GM19239 (cell line): Measurements from ENCODE around the gene NCF4.

Experiments used
- DNase-seq: peaks from one replicate; pipeline ENCODE4 v3.0.0; 2011; ENCODE audit warnings: low spot score; ENCODE audit not compliant: insufficient read length
- FAIRE-seq: peaks from 2 replicates; lab custom pipeline; 2011; peaks lifted over from hg19 to GRCh38; lab: Jason Lieb, UNC

Gene NCF4

DNA sequence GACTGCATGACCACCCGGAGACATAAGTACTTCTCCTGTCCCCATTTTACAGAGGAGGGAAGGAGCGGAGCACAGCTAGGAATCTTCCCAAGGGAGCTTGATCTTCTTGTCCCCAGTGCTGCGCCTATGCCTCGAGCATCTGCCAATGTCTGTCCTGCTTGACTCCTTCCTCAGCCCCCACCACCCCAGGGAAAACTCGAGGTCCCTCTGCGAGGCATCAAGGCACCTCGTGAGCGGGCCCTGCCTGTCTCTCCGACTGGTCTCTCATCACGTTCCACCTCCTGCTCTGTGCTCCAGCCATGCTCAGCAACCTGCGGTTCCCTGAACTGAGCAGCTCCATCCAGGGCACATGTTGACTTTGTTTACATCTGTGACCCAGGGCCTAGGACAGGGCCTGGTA, 2.5 kb downstream of the NCF4 start:
- no peak for DNase-seq
- FAIRE-seq, result no peak

DNA sequence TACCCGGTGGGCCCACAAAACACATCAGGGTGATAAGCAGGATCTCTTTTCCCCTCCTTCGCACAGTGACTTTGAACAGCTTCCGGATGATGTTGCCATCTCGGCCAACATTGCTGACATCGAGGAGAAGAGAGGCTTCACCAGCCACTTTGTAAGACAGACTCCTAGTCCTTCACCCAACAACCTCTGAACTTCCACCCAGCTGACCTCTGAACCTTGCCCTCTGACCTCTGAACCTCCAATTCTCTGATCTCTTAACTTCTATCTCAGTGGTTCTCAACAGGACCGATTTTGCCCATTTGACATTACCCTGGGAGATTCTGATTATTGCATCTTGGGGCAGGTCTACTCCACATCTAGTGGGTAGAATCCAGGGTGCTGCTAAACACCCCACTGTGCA, 3.2 kb downstream of the NCF4 start:
- DNase-seq, result no peak
- FAIRE-seq, result no peak

- no peak for FAIRE-seq
- no peak for DNase-seq
Measured at GRCh38 chr22:36864454-36865215, 3.8 kb downstream of the NCF4 start.

- no peak for DNase-seq
- FAIRE-seq, result no peak
Measured at GRCh38 chr22:36865346-36865745, 4.5 kb downstream of the NCF4 start.

DNA sequence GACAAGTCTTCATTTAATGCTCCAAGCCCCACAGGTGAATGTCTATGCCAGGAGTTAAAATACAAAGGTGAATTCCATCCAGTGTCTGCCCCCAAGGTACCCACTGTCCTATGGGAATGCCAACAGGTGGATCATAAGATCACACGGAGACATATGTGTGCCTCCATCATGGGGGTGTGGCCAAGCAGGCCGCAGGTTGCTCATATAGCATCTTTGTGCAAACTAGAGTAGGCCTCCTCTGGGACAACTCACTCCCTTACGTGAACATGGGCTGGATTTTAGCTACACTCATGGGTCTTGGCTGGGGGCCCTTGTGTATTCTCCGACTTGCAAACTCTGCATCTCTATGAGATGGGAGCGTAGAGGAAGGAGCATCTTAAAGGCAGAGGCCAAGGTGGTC, 6.9 kb downstream of the NCF4 start:
- DNase-seq (no peak), FAIRE-seq (no peak)

DNA sequence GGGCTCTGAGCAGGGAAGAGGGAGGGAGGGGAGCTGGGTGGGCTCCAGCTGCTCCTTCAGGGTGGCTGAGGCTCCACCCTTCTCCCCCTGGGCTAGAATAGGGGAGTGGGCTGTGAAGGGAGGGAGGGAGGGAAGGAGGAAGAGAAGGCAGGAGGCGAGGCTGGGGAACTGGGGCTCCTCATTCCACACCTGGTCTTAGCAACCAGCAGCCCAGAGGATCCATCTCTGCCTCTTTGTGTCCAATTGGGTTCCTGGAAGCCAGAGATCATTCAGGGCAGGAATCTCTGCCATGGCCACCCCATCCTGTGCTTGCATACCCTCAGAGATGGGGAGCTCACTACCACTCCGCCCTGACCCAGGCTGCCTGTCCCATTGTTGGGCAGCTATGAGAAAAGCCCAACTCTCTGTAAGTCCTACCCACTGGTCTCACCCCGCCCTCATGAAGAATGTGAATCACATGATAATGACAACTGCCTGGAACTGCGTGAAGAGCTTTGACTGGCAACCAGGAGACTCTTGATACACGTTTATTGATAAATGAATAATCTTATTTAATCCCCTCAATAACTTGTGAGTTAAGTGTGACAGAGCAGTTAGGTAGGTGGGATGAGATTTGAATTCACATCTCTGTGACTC, 7.9 kb downstream of the NCF4 start:
- FAIRE-seq, result no peak

DNA sequence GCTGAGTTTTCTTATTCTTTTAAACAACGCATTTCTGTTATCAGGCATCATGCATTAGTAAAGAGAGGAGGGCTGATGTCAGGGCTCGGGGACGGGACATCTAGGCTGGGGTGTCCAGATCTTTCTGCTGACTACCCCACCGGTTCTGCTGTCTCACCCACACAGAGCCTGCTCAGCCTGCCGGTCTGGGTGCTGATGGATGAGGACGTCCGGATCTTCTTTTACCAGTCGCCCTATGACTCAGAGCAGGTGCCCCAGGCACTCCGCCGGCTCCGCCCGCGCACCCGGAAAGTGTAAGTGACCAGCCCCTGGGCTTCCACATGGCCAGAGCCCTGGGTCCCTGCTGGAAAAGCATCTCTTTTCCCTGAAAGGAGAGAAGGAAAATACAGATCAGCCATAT, 9.4 kb downstream of the NCF4 start:
- FAIRE-seq, result no peak
- no peak for DNase-seq

More for the DNA sequence above, 7.9 kb downstream of the NCF4 start:
- no peak for DNase-seq

DNA sequence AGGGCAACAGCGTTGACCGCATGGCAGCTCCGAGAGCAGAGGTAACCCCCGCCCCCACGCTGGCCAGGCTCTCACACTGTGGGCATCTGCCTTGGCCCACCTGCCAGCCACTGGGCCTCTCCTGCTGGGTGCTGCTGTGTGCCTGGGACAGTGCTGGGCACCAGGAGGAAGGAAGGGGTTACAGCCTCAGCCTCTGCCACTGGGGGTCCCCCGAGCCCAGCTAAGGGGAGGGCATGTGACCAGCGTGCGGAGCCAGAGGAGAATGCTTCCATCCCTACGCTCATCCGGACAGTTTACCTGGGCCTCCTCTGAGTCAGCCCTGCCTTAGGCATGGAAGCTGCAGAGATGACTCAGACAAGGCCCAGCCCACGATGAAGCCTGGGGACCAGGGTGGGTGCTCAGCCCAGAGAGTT, 10.9 kb downstream of the NCF4 start:
- FAIRE-seq (no peak), DNase-seq (no peak)

- FAIRE-seq (no peak), DNase-seq (no peak)
Measured at GRCh38 chr22:36872084-36872483, 11.3 kb downstream of the NCF4 start.

DNA sequence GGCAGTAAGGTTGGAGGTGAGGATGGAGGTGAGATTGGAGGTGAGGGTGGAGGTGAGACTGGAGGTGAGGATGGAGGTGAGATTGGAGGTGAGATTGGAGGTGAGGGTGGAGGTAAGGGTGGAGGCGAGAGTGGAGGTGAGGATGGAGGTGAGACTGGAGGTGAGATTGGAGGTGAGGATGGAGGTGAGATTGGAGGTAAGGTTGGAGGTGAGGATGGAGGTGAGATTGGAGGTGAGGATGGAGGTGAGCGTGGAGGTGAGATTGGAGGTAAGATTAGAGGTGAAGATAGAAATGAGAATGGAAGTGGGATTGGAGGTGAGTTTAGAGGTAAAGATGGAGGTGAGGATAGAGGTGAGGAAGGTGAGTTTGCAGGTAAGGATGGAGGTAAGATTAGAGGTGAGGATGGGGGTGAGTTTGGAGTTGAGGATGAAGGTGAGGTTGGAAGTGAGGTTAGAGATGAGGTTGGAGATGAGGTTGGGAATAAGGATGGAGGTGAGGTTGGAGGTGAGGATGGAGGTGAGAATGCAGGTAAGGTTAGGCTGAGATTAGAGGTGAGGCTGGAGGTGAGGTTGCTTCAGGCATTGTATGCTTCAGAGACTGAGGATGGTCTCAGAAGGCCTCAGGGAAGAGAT, 12.2 kb downstream of the NCF4 start:
- DNase-seq (no peak), FAIRE-seq (no peak)

GRCh38 chr22:36873614-36874308, 13.0 kb downstream of the NCF4 start:
- DNase-seq, result peak; percentile 68
- peak; percentile 98 for FAIRE-seq

DNA sequence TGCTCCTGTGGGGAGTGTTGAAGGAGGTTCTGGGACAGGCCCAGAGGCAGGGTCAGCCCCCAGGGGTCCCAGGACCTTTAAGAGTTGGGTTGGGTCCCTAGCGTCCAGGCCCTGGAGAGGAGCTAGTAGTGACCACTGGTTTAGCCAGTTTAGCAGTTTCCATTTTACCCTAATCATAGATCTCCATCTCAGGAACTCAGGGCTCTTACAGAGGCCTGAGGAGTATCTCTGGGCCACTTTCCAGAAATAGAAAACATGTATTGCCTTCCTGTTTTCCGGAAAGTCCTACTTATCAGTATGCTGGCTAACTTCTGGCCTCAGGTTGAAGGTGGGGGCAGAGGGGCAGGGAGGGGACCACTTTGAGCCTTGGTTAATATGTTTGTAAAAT, 13.5 kb downstream of the NCF4 start:
- no peak for DNase-seq
- FAIRE-seq, result no peak

DNA sequence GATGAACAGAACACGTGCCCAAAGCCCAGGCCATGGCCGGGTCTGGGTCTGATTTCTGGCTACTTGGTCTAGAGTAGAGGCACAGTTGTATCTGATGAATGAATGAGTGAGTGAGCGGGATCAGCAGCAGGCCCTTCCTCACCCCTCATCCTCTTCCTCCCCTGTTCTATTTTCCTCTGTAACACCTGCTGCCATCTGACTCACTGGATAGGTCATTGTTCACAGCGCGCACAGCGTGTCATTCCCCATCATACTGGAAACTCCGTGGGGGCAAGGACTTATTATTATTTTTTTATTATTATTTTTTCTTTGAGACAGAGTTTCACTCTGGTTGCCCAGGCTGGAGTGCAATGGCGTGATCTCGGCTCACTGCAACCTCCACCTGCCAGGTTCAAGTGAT, 13.9 kb downstream of the NCF4 start:
- DNase-seq (no peak), FAIRE-seq (no peak)

DNA sequence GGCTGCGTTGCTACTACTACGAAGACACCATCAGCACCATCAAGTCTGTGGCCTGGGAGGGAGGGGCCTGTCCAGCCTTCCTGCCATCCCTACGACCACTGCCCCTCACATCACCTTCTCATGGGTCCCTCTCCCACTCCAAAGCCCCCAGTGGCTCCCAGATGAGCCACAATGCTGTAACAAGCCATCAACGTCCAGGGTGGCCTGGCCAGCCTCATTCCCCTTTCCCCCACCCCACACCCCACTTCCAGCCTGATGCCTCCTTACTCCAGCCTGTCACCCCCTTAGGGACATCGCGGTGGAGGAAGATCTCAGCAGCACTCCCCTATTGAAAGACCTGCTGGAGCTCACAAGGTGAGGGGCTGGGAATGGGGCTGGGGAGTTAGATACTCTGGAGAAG, 14.9 kb downstream of the NCF4 start:
- no peak for FAIRE-seq
- DNase-seq, result no peak

- FAIRE-seq (no peak), DNase-seq (no peak)
Measured at GRCh38 chr22:36879775-36880174, 19.0 kb downstream of the NCF4 start.

- DNase-seq (no peak), FAIRE-seq (no peak)
Measured at GRCh38 chr22:36881504-36882245, 20.9 kb downstream of the NCF4 start.

DNA sequence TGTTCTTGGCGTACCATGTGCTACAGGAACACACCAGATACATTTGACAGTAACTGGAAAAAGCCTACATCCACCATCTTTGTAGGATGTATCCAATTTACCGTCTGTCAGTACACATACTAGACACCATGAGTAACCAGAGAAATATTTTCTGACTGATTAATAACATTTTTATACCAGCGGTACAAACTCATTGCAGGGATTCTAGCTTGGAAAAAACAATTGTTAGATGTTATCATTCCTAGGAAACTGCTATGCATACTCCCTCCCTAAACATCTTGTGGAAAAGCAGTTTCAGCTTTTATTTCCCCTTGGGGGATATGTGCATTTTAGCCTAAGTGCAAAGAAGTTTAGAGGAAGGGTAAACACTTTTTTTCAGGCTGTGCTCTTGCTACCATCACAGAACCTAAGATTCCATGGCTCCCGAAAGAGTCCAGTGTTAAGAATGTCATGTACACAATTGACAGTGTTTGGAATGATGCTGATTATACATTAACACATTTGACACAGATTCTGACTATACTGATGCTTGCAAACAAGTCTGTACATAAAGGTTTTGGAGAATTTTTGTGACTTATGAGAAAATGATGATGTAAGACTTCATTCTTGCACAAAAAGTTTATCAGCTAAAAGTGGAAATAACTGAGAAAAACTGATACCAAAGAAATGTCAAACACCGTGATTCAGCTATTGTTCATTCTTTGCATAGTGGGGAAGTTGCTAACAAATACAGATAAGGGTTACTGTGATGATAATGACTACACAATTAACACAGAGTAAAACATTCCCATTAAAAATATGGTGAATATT, 23.7 kb downstream of the NCF4 start:
- DNase-seq (no peak), FAIRE-seq (no peak)

DNA sequence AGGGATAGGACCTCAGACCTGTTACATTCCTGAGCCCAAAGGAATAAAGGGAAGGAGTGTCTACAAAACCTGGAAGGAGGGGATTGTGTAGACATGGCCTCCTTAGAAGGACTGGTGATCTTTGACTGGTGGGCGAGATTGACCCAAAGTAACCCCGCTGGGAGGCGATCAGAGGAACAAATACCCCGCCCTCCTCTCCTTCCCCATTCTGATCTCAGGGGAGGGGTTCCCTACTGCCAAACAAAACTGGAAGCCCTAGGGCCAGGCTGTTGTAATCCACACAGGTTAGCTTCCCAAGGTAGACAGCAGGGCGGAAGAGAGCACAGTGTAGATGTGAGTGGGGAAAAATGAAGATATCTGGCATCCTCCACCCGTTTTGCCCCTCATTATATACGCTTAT, 24.7 kb downstream of the NCF4 start:
- DNase-seq (no peak), FAIRE-seq (no peak)

GRCh38 chr22:36886016-36886415, 25.2 kb downstream of the NCF4 start:
- FAIRE-seq, result no peak
- no peak for DNase-seq

GRCh38 chr22:36887162-36887561, 26.4 kb downstream of the NCF4 start:
- FAIRE-seq, result no peak
- no peak for DNase-seq
